ENCODE measurements around the gene KIF25.

KIF25 gene

DNA sequence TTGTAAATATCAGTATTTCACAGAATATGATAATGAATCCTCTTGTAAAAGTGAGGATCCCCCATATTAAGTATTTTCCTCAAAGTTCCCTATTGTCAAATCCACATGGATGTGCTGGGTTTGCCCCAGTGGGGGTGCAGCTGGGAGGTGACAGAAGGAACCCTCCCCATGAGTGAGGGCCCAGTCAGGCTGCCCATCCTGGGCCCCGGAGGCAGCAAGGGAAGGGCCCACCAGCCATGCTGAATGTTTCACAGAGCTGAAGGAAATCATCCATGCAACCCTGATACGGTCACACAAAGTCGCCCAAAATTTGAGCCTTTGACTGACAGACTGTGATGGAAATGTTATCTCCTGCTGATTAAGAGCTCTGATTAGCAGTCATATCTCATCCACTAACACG lies 41.8 kb downstream of the KIF25 start:
- no peak for DNase-seq

DNA sequence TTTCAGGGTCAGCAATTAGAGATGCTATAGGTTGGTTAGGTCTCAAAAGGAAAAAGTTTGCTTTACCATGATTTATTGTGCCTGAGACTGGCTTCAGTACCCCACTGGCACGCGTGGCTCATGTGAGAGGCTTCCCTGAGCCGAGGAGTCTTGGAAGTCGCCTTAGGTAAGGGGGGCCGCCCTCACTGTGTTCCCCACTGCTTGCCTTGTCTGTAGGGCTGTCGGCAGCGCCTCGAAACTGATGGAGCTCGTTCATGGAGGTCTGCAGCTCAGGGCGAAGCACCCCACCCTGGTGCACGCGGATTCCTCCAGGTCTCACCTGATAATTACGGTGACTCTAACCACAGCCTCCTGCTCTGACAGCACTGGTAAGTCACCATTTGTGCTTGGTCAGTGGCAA lies 42.4 kb downstream of the KIF25 start:
- DNase-seq, result no peak

DNA sequence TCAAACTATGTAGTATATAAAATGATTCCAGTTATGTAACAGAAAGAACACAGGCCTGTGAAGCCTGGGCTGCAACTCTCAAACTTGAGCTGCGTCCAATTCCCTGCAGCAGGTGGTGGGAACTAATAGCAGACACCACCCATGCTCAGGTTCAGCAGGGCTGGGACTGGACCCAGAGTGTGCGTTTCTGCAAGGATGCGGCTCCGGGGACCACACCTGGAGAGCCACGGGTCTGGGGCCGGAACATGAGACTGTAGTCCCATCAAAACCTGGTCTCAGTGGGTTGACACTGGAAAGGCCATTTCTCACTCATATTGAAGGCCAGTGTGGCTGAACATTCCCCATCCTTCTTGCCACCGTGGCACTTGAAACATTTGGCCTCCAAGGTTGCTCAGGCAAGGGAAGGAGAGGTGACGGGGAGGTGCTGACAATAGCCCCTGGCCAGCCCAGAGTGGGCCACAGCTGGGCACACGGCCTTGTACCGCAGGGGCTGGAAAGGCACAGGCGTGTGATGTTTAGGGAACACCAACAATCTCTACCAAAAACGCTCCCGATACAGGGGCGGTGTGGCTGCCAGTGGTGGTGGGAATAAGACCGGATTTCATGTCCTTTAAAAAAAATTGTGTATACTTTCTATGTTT lies 43.5 kb downstream of the KIF25 start:
- DNase-seq, result no peak

DNA sequence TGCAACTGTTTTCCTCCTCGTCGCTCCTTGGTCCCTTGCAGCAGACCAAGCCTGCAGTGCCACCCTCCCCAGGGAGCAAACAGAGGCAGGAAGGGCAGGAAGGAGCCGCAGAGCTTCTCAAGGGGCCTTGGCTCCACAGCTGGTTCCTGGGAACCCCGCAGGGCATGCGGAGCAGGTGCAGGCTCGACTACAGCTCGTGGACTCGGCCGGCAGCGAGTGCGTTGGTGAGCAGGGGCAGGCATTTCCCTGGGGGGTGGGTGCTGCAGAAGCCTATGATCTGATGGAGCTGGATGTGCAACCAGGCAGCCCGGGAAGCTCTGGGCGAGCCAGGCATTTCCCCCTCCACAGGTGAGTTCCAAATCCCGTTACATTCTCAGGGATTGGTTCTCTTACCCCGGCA lies 44.5 kb downstream of the KIF25 start:
- no peak for DNase-seq

DNA sequence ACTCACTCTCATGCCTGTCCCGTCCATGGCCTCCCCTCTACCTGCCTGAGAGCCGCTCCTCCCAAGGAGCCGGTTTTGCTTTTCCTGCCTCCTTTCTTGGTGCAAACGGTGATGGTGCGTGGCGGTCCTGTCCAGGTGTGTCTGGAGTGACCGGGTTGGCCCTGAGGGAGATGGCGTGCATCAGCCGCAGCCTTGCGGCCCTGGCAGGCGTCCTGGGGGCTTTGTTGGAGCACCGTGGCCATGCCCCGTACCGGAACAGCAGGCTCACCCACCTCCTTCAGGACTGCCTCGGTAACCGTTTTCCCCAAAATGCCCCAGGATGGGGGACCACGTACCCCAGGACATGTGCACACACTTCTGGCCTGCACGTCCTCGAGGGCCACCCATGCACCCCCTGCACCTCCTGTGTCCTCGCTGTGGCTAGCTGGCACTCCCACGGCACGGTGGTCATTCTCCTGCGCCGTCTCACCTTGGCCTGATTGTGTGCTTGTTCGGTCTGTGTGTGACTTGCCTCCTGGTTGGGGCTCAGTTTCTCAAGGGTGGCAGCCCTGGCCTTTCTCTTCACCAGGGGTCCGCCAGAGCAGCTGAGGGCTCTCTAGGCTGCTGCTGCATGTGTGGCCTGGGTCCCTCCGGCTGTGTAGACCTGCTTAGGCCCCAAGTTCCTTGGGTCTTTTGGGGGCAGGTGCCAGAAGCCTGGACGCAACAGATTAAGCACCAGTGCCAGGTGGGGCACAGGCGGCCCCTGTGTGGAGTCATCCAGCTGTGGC lies 45.1 kb downstream of the KIF25 start:
- no peak for DNase-seq

DNA sequence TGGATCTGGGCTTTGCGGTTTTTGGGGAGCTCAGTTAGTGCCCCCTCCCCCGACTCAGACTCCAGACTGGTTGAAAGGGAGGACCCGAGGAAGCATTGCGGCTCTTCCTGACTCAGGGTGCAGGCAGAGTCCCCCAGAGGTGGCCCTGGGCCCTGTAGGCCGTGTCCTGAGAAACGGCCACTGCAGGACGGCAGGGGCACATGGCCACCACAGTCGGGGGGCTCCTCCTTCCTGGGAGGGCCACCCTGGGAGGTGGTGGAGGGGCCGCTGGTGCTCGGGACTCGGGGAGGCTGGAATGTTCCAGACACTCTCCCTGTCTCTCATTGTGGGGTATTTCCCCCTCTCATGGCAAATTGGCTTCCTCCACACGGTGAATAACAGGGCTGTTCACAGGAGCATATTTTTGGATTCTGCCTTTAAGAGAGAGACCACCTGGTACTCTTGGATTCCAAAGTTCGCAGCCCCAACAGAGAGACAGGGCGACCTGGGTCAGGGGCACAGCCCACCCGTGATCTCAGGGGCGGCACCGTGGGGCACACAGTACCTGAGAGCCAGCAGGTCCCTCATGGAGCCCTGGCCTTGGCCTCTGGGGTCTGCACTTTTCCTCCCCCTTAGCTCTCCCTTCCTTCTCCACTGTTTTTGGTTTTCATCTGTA lies 45.8 kb downstream of the KIF25 start:
- no peak for DNase-seq

DNA sequence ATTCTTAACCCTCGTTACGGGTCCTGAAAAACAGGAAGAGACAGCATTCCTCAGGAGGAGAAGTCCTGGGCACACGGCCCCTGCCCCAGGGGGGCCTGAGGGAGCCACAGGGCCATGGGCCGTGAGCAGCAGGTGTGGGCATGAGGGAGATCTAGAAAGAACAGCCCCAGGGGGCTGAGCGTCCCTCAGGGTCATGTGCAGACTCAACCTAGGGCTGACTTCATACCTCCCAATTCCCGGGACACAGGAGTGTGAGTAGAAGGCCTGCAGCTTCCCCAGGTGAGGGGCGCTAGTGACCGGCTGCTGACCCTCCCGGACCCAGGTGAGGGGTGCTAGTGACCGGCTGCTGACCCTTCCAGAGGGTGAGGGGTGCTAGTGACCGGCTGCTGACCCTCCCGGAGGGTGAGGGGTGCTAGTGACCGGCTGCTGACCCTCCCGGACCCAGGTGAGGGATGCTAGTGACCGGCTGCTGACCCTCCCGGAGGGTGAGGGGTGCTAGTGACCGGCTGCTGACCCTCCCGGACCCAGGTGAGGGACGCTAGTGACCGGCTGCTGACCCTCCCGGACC lies 46.5 kb downstream of the KIF25 start:
- DNase-seq, result no peak

DNA sequence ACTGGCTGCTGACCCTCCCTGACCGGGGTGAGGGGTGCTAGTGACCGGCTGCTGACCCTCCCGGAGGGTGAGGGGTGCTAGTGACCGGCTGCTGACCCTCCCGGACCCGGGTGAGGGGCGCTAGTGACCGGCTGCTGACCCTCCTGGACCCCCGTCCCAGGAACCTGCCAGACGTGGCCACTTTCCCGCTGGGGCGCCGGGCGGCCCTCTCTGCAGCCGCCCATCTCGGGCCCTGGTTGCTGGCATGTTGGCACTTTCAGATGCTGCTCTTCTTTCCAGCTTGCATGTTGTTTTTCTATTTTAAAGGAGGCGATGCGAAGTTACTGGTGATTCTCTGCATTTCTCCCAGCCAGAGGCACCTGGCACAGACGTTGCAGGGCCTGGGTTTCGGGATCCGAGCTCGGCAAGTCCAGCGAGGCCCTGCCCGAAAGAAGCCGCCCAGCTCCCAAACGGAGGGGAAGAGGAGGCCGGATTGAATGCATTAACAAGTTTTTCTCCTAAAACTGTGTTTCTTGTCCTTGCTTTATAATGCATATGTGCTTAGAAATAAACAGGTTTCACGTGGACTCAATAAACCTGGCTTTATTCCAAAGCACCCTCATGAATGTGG lies 47.2 kb downstream of the KIF25 start:
- DNase-seq, result no peak

DNA sequence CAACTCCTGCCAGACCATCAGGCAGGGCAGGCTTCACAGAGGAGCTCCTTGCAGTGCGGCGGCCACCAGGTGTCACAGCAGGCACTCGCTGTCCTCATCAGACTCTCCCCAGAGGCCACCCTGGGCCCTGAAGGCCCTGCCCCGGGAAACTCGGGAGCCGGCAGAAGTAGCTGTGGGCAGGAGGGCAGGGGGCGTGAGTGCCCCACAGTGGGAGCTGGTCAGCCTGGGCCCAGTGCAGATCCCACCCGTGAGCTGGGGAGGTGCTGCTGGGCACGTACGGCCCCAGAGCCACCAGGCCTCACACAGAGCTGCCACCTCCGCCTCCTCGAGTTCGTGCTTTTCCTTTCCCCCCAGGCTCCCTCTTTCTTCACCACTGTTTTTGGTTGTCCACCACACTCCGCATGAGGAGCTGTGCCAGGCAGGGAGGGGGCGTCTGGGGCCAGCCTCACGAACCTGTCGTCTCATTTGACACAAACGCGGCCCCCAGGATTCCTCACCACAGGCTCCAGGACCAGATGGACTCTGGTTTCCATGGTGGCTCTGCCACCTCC lies 47.7 kb downstream of the KIF25 start:
- no peak for DNase-seq

DNA sequence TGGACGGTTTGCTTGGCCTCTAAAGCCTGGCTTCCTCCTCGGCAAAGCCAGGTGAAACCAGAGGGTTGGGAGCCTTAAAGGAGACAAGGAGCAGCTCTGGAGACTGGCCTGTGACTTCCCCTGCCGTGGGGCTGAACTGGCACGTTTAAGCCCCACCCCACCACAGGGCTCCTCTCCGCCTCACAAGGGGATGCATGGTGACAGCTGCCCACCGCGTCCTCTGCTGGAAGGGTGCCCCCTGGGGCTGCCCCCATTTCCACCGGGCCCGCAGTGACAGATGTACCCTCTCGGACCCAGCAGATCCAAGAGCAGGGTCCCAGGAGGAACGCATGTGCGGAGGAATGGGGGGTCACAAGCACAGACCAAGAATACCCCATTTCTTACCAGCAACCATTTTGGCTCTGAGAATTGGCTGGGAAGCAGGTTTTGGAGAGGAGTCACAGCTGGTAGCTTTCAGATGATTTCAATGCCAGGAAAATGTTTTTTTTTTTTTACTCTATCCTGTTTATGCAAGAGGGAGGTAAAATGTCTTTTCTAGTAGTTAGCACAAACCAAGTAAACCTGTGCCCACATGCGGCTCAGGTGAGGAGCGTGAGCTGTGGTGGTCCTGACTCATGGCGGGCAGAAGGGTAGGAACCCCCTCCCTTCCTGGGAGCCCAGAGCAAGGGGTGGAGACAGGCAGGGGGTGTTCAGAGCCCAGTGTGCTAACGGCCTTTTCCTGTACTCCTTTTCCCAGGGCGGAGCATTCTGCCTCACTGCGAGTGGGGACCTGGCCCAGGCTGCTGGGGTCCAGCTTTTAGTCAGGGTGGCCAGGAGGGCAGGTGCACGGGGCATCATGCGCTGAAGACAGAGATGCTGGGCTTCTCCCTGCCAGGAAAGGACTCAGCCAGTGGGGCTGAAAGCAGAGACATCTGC lies 48.5 kb downstream of the KIF25 start:
- DNase-seq, result no peak

DNA sequence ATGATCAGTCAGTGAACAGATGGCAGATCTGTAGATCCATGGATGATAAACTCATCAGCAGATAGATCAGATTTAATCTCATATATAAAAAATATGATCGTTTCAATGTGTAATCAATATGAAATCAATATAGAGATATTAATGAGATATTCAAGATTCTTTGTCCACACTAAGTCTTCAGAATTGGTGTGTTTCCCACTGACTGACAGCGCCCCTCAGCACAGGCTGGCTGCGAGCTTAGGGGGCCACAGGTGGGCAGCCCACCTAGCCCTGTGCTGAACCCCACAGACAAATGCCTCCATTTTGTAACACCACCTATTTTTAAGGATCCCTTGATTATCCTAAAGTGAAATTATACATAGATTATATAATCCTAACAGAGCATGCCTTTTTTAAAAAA lies 49.2 kb downstream of the KIF25 start:
- no peak for DNase-seq

DNA sequence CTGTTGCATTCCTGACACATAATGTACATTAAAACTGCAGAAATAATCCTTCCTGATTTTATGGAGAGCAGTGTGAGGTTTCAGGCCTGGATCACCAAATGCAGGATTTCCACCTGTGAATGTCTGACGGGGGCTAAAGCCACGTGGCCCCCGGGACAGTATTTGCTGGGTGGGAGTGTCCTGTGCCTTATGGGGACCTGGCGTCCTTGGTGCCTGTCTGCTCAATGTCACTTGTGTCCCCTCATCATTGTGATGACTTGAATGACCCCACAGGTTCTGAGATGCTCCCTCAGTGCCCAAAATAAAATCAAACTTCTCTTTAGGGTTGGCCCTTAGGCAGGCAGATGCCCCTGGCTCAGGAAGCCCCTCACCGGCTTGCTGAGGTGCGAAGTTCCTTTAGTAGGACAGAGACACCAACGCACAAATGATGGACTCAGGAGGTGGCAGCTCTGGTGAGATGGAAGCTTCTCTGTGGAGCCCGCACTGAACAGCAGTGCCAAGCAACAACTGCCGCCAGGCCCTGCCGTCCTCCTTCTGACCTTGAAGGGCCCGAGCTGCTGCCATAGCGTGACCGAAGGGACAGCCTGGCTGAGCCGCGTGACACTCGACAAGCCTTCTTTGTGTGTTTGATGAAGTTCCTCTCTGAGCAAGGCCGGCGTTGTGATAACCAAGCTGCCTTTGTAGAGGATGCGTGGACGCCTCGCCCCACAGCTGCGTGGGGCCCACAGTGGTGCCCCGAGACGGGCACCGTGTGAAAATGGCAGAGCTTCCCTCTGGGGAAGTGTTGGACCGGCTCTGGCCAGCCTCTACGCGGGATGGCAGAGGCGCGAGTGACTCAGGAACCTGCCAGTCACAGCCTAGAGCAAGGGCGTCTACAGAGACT lies 50.6 kb downstream of the KIF25 start:
- no peak for DNase-seq

DNA sequence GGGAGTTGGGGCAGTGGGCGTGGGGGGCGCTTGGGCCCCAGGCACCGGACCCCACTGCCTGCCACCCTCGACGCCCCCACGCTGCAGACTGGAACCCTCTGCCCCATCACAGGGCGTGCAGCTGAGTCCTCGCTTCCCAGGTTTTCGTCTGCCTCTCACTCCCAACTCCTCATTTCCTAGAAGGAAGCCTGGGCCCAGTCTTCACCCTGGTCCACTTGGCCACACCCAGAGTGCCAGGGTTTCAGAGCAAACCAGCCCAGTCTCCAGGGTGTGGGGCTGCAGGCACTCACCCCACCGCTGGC lies 51.2 kb downstream of the KIF25 start:
- DNase-seq, result no peak

DNA sequence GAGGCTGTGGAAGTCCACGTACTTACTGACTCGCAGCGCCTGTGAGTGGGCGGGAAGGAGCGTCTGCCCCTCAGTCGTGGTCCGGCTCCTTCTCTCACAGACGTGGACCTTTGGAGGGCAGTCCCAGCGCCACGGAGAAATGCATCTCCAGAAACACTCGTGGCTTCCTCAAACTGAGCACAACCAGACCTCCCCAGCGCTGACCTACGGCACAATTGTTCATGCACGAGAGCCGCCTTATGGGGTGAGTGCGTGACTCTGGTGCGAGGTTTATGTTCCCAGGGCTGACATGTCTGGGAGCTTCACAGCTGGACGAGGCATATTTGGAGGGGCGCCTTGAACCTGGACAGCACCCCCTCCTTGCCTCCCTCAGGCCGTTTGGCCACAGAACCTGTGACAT lies 51.8 kb downstream of the KIF25 start:
- DNase-seq, result no peak

DNA sequence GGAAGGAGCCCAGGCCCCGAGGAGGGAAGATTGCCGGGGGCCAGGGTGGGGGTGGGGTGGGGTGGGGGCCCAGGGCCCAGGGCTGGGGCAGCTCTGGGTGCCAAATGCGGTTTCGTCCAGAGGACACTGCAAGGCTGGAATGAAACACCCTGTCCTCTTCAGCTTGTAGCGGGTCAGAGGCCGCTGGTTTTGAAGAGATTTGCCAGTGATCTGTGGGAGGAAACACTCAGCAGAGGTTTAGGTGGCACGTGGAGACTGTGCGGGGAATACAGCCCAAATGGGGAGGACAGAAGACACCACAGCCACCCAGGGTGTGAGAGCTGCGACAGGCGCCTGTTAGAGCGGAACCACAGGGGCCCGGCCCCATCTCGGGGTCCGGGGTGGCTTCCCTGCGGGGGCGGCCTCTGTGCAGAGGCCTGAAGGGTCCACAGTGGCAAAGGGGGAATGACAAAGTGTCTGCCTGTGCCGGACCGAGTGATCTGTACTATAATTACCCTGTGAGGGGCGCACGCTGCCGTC lies 52.3 kb downstream of the KIF25 start:
- DNase-seq, result no peak

DNA sequence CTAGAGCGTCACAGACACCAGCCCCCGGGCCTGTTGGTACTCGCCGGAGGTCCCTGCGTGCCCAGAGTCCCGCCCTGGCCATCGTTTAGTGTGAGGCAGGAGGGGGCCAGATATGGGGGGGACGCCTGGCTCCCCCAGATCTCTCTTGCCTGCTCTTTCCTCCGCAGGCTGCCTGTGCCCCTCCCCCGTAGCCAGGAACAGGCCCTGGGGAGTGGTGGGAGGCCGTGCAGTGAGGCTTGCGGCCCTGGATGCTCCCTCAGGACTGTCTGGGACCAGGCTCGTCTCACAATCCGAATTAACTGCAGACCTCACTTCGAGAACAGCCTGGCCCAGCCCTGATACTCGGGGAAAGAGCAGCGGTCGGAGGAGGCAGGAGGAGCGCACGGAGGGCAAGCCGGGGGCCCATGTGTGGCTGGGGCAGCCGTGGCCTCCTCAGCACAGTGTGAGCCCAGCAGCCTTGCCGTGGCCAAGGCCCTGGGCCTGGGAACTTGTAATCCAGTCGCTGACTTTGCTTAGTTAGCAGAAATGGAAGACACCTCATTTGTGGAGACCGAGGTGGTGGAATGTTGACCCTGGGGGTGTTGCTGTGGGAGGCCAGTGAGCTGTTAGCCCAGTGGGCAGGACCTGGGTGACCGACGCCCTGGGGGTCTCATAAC lies 52.9 kb downstream of the KIF25 start:
- no peak for DNase-seq

DNA sequence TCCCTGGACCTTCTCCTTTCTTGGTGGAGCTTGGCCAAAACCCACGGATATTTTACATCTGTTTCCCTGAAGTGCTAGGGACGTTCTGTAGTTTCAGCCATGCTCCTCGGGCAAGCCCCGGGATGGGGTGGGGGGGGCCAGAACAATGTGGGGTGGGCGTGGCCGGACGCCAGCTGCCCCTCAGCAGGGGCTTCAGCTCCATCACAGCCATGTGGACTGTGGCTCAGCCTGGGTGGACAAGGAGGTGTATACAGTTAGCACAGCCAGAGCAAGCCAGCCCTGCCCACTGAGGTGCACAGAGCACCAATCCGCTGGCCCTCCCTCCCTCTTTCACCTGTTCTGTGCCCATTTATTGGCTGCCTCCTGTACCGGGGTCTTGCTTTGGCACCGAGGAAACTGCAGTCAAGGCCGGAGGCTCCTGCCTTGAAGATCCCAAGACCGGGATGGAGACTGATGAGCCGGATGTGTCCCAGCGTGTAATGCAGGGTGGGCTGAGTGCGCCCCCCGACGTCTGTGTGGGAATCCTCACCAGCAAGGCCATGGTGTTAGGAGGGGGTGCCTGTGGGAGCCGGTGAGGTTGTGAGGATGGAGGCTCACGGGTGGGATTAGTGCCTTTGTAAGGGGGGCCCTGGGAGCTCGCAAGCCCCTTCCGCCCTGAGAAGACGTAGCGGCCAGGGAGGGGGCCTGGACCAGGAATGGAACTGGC lies 53.6 kb downstream of the KIF25 start:
- DNase-seq, result no peak

DNA sequence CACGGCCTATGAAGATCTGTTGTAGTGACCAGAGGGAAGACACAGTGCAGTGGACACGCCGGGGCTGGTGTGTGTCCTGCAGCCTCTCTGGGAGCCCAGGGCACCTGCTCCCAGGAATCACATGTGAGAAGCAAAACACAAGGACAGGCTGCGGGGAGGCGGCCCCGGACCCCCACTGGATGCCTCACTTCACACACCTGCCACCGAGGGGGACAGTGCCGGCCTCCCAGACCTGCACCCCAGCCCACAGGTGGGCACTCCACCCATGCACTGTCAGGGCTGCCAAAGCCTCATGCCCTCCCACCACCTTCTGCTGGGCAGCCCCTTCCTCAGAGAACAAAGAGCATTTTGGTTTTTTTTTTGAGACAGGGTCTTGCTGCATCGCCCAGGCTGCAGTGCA lies 54.2 kb downstream of the KIF25 start:
- no peak for DNase-seq

DNA sequence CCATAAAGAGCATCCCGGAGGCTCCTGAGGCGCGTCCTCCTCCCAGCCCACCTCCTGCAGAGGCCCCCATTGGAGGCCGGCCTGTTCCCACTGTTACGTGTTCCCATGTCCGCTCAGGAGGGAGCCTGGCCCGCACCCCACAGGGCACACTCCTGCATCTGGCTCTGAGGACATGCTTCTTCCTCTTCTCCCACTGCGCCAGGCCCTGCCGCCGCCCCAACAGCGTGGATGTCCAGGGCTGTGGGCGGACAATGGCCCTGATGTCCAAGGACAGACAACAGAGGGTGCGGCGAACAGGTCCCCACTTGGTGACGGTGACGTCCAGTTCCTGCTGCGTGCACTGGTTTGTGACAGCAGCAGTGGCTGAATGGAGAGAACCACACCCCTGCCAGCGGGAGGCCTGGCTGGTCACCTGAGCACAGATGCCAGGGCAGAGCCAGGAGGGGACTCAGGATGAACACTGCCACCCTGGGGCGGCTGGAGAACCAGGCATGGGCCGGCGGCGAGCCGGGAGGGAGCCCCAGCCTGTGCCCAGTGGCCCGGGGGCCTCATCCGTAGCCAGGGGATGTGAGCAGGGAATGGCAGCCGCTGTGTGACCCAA lies 54.9 kb downstream of the KIF25 start:
- no peak for DNase-seq

All from DMS 273 treated with DMSO at 0.1 percent for 48 hours (cell line).